K562 (cell line): ENCODE data around the gene LMNA. TPM values are rescaled to one million over a fixed set of nuclear protein-coding genes. Genes with fewer than 3 reads are reported as not detected.

ENCODE experiments used
- AFF4 ChIP-seq: sonication (generic); formaldehyde crosslinking; IDR thresholded peaks from 2 replicates; pipeline ENCODE4 v1.8.0; 2023; ENCODE audit warnings: mild to moderate bottlenecking, missing genetic modification reagents
- CTBP1 ChIP-seq: fragments of 450-650 bp; IDR thresholded peaks from 2 replicates; pipeline ENCODE4 v1.6.1; 2016; ENCODE audit warnings: borderline replicate concordance
- CUX1 ChIP-seq: fragments of 200-800 bp; sonication (Bioruptor generic); IDR thresholded peaks from 2 replicates; pipeline ENCODE4 v1.6.1; 2016; ENCODE audit warnings: missing genetic modification characterization, missing compliant biosample characterization
- GABPB2 ChIP-seq: fragments of 250-450 bp; sonication (Bioruptor Pico); conservative IDR thresholded peaks from 2 replicates; pipeline ENCODE4 v1.5.1; 2021; ENCODE audit warnings: mild to moderate bottlenecking
- GATA2 ChIP-seq: sonication (generic); formaldehyde crosslinking; IDR thresholded peaks from 2 replicates; pipeline ENCODE4 v1.4.0; 2020; ENCODE audit warnings: mild to moderate bottlenecking, missing genetic modification reagents
- HCFC1 ChIP-seq: IDR thresholded peaks from 2 replicates; pipeline ENCODE4 v1.6.1; 2012; ENCODE audit warnings: low read depth, low read length, improper control_type of control experiment
- KAT2B ChIP-seq: IDR thresholded peaks from one replicate; pipeline ENCODE4 v1.6.1; 2012; ENCODE audit warnings: low read depth, mild to moderate bottlenecking, control low read depth, inconsistent platforms, low read length, moderate library complexity
- KAT7 ChIP-seq: sonication (generic); formaldehyde crosslinking; IDR thresholded peaks from 2 replicates; pipeline ENCODE4 v1.8.0; 2022; ENCODE audit warnings: missing genetic modification reagents, mild to moderate bottlenecking, borderline replicate concordance
- KLF6 ChIP-seq: fragments of 250-450 bp; sonication (Bioruptor Pico); IDR thresholded peaks from 2 replicates; pipeline ENCODE4 v1.4.0; 2020; ENCODE audit warnings: mild to moderate bottlenecking, moderate library complexity, borderline replicate concordance
- MXI1 ChIP-seq: IDR thresholded peaks from 2 replicates; pipeline ENCODE4 v1.6.1; 2011; ENCODE audit warnings: low read depth, mild to moderate bottlenecking, improper control_type of control experiment, low read length
- POLR2G ChIP-seq: fragments of 200-400 bp; formaldehyde crosslinking; IDR thresholded peaks from 2 replicates; pipeline ENCODE4 v1.6.1; 2017; ENCODE audit warnings: low read depth, mild to moderate bottlenecking, antibody characterized with exemption, low read length, moderate library complexity
- TCF7 ChIP-seq: sonication (generic); IDR thresholded peaks from 2 replicates; pipeline ENCODE4 v1.6.1; 2016; ENCODE audit warnings: antibody characterized with exemption, borderline replicate concordance
- TRIM28 ChIP-seq: fragments of 450-650 bp; IDR thresholded peaks from 2 replicates; pipeline ENCODE4 v1.6.1; 2017
- VEZF1 ChIP-seq: fragments of 200-800 bp; sonication (Bioruptor generic); IDR thresholded peaks from 2 replicates; pipeline ENCODE4 v1.6.1; 2017; ENCODE audit warnings: missing genetic modification characterization, missing compliant biosample characterization
- ZBTB43 ChIP-seq: sonication (generic); formaldehyde crosslinking; IDR thresholded peaks from 2 replicates; pipeline ENCODE4 v1.8.0; 2023; ENCODE audit warnings: mild to moderate bottlenecking, missing genetic modification reagents
- ZNF239 ChIP-seq: fragments of 250-450 bp; sonication (Bioruptor Pico); IDR thresholded peaks from 2 replicates; pipeline ENCODE4 v1.4.0; 2020; ENCODE audit warnings: mild to moderate bottlenecking
- ZNF778 ChIP-seq: fragments of 450-650 bp; formaldehyde crosslinking; IDR thresholded peaks from 2 replicates; pipeline ENCODE4 v1.4.0; 2020; ENCODE audit warnings: mild to moderate bottlenecking, moderate library complexity
- polyA plus RNA-seq, 8 experiments: library from polyadenylated mRNA; depleted of rRNA in 4 of 8; stranded (reverse) in 5 of 8; unstranded in 3 of 8; fragments of >200 nt; fragmentation: Nextera tagmentation in 2 of 8; fragmentation: Illumina TruSeq in 1 of 8; extraction: Ambion mirVana in 2 of 8; extraction: Trizol in 1 of 8; gene quantifications; 2 replicates each; pipeline versions ENCODE4 v1.2.1 to v1.2.3, GENCODE V29; 2011 to 2014; ENCODE audit warnings: inconsistent platforms in 1 of 8, missing spikeins in 1 of 8
- total RNA-seq, 7 experiments: library from RNA; depleted of rRNA in 6 of 7; stranded (reverse); fragments of >200 nt in 6 of 7; fragmentation: Illumina TruSeq in 2 of 7; extraction: Trizol in 2 of 7; gene quantifications; 2 replicates each; pipeline versions ENCODE4 v1.2.1 to v1.2.3, GENCODE V29; 2011 to 2021; ENCODE audit warnings: low replicate concordance in 1 of 7

LMNA gene
- total and polyA plus RNA-seq, 9 of the 15 experiments (the other 6 are each of a cell fraction or from before 2014, with no cell fraction given), result 1.00 to 347 (median 88.2) TPM

GRCh38 chr1:156126043-156126629 is 11.6 kb downstream of the LMNA start (continued):
- no peak for TF ChIP-seq ZBTB43 (CRISPR knock-in tag)
- peak; percentile 66 for TF ChIP-seq MXI1
- 0 out of 2 replicates have a peak, but pooled peaks have one; percentile 13 for TF ChIP-seq CTBP1
- TF ChIP-seq KAT2B, result no peak
- no peak for TF ChIP-seq KLF6
- TF ChIP-seq TRIM28, result no peak
- TF ChIP-seq AFF4, result no peak
- peak; percentile 54; the same call in 1 of the 2 replicates for TF ChIP-seq HCFC1
- peak; percentile 60; the same call in 1 of the 2 replicates for TF ChIP-seq GATA2
- TF ChIP-seq ZNF778 (CRISPR knock-in tag), result no peak
- no peak for TF ChIP-seq CUX1
- no peak for TF ChIP-seq ZNF239 (CRISPR knock-in tag)
- TF ChIP-seq KAT7 (CRISPR knock-in tag), result 0 out of 2 replicates have a peak, but pooled peaks have one; percentile 82
- no peak for TF ChIP-seq GABPB2 (CRISPR knock-in tag)
- TF ChIP-seq TCF7, result no peak
- peak; percentile 60 for TF ChIP-seq VEZF1 (CRISPR knock-in tag)
- peak; percentile 47; the same call in 1 of the 2 replicates for TF ChIP-seq POLR2G
